GM19372 (cell line): ENCODE results near the gene TRPV4.

Experiments used
- ATAC-seq: cut with Tn5 transposase; IDR thresholded peaks from one replicate; pipeline ENCODE4 v1.9.1; 2021; ENCODE audit warnings: mild to moderate bottlenecking, low read depth, moderate library complexity; ENCODE audit not compliant: unreplicated experiment

TRPV4 gene

GRCh38 chr12:109782326-109782703 is 50.9 kb downstream of the TRPV4 start:
- ATAC-seq: no peak

- ATAC-seq: no peak
These were observed 51.4 kb downstream of the TRPV4 start for GRCh38 chr12:109781668-109782325.

GRCh38 chr12:109779382-109779781 is 53.8 kb downstream of the TRPV4 start:
- ATAC-seq: no peak

- ATAC-seq: no peak
These were observed 54.5 kb downstream of the TRPV4 start for GRCh38 chr12:109778684-109779083.

GRCh38 chr12:109777544-109777943 is 55.7 kb downstream of the TRPV4 start:
- no peak for ATAC-seq

GRCh38 chr12:109776624-109777023 is 56.6 kb downstream of the TRPV4 start:
- no peak for ATAC-seq

GRCh38 chr12:109775172-109775881 is 57.9 kb downstream of the TRPV4 start:
- no peak for ATAC-seq

GRCh38 chr12:109773384-109774011 is 59.7 kb downstream of the TRPV4 start:
- no peak for ATAC-seq

- ATAC-seq: no peak
These were observed 60.4 kb downstream of the TRPV4 start for GRCh38 chr12:109772622-109773321.

- ATAC-seq: no peak
These were observed 61.2 kb downstream of the TRPV4 start for GRCh38 chr12:109771746-109772621.

GRCh38 chr12:109770861-109771670 is 62.1 kb downstream of the TRPV4 start:
- ATAC-seq: no peak

- ATAC-seq: no peak
These were observed 62.9 kb downstream of the TRPV4 start for GRCh38 chr12:109770104-109770860.

- no peak for ATAC-seq
These were observed 64.1 kb downstream of the TRPV4 start for GRCh38 chr12:109768901-109769670.

GRCh38 chr12:109767991-109768900 is 65.0 kb downstream of the TRPV4 start:
- ATAC-seq: no peak

- ATAC-seq: no peak
These were observed 65.7 kb downstream of the TRPV4 start for GRCh38 chr12:109767456-109767855.

- no peak for ATAC-seq
These were observed 66.9 kb downstream of the TRPV4 start for GRCh38 chr12:109766251-109766778.

- ATAC-seq: no peak
These were observed 67.8 kb downstream of the TRPV4 start for GRCh38 chr12:109765446-109765810.
